Activated CD8-positive, alpha-beta memory T cell treated with anti-CD3 and anti-CD28 coated beads for 48 hours (primary cell): ENCODE measurements around the gene CAB39L.
"Not testable (repeated sequence)": the region's sequence is repeated elsewhere in the genome, so short reads cannot be mapped to it uniquely, and the experiment has no call there.

Experiments
- DNase-seq, 3 experiments: peaks; one replicate each; pipeline ENCODE4 v3.0.0-alpha.2; 2020; ENCODE audit warnings: low read depth in 2 of 3, low spot score in 2 of 3

CAB39L gene

GRCh38 chr13:49348751-49349150, 95.1 kb downstream of the CAB39L start:
- no peak for DNase-seq

- no peak for DNase-seq
These were observed 96.0 kb downstream of the CAB39L start for GRCh38 chr13:49347650-49348385.

- DNase-seq, result no peak
These were observed 97.4 kb downstream of the CAB39L start for GRCh38 chr13:49346460-49346859.

GRCh38 chr13:49343731-49344130, 100.1 kb downstream of the CAB39L start:
- no peak for DNase-seq

DNA sequence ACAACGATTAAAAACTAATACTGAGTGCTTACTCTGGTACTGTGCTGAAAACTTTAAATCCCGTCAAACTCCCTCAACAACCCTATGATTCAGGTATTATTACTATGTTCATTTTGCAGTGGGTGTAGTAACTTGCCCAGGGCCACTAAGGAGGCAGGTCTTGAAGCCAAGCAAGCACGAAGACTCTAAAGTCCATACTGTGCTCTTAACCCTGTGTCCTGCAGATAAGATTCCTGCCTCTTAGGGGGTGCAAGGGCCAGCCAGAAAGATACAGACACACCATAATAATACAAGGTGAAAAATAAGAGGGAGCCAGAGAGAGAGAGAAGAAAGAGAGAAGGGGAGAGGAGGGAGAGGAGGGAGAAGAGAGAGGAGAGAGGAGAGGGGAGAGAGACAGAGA, 100.6 kb downstream of the CAB39L start:
- no peak for DNase-seq

DNA sequence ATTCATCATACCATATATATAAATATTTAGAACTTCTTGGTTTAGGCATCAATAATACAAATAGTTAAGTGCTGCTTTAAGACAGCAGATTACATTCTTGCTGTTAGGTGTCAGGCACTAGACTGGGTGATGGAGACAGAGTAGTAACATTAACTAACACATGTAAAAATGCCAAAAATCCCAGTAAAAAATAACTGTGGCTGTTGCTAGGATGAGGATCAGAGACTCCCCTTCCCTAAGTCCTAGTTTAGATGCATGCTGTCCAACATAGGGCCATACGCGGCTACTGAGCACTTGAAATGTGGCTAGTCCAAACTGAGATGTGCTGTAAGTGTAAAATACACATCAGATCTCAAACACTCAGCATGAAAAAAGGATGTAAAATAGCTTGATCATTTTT, 101.4 kb downstream of the CAB39L start:
- no peak for DNase-seq

- DNase-seq, result no peak
These were observed 101.9 kb downstream of the CAB39L start for GRCh38 chr13:49341941-49342340.

DNA sequence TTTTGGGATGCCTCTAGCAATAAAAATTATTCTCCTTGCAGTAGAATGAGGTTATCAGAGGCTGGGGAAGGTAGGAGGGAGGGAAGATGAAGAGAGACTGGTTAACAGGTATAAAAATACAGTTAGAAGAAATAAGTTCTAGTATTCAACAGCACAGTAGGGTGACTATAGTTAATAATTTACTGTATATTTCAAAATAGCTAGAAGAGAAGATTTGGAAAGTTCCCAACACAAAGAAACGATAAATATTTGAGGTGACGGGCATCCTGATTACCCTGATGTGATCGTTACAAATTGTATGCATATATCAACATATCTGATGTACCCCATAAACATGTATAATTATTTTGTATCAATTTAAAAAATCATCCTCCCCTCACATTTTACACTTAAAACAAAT, 102.3 kb downstream of the CAB39L start:
- DNase-seq, result no peak

GRCh38 chr13:49340161-49340560, 103.7 kb downstream of the CAB39L start:
- no peak for DNase-seq

- DNase-seq, result no peak
These were observed 107.2 kb downstream of the CAB39L start for GRCh38 chr13:49336655-49337054.

- DNase-seq, result no peak
These were observed 113.4 kb downstream of the CAB39L start for GRCh38 chr13:49330546-49330864.

GRCh38 chr13:49329831-49330545, 113.9 kb downstream of the CAB39L start:
- DNase-seq, result no peak

- not testable (repeated sequence) for DNase-seq
These were observed 116.7 kb downstream of the CAB39L start for GRCh38 chr13:49327145-49327544.

- DNase-seq, result no peak
These were observed 117.5 kb downstream of the CAB39L start for GRCh38 chr13:49326222-49326917.

DNA sequence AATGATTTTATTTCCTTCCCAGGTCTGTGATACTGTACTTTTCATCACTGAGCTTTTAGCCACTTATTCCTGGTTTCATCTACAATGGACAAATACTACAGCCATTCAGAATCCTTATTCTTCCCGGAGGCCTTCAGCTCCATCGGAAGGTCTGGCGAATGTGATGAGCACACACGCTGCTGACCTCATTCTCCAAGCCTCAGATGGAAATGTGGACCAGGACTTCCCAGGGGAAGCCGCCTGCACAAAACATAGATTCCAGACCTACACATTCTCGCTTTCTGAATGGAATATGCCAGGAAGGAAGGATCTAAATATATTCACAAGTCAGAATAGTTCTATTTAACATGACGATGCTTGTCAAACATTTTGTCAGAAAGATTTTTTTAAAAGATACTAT, 120.5 kb downstream of the CAB39L start:
- DNase-seq, result no peak

- no peak for DNase-seq
These were observed 121.2 kb downstream of the CAB39L start for GRCh38 chr13:49322702-49323101.

- DNase-seq, result no peak
These were observed 122.9 kb downstream of the CAB39L start for GRCh38 chr13:49320975-49321374.

GRCh38 chr13:49319951-49320350, 123.9 kb downstream of the CAB39L start:
- no peak for DNase-seq

DNA sequence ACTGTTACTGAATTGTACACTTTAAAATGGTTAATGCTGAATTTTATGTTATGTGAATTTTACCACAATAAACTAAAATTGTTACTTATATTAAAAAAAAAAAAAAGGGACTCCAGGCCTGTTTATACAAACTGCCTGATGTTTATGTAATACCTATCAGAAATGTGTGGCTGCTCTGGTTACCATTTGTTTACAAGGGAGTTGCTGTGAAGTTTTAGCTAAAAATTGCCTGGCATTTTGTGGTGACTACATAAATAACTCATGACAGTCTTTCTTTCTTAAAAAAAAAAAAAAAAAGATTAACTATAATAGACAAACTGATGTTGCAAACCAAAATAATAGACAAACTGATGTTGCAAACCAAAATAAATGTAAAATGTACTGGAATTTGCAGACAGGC, 124.3 kb downstream of the CAB39L start:
- no peak for DNase-seq

- no peak for DNase-seq
These were observed 127.9 kb downstream of the CAB39L start for GRCh38 chr13:49315756-49316482.

- DNase-seq, result no peak
These were observed 128.8 kb downstream of the CAB39L start for GRCh38 chr13:49315036-49315565.
